Stimulated activated effector memory CD8-positive, alpha-beta T cell treated with anti-CD3 and anti-CD28 coated beads, Interleukin-12 subunit alpha, Interleukin-12 subunit beta, amount 100 ng/mL, for 72 hours (primary cell): ENCODE results near the gene ZNF391.
"Not testable (repeated sequence)": the region's sequence is repeated elsewhere in the genome, so short reads cannot be mapped to it uniquely, and the experiment has no call there.

Experiments used
- ATAC-seq: fragments of 150-1000 bp; cut with Tn5 transposase; 2 replicates; pipeline ENCODE4 v1.10.0; 2021
- DNase-seq, 2 donors: peaks; one replicate each; pipeline ENCODE4 v3.0.0; 2021 to 2022; ENCODE audit warnings: low spot score in 2 of 2
- H3K27ac Mint-ChIP-seq: one replicate; pipeline ENCODE4 v1.8.0; 2022; ENCODE audit warnings: mild to moderate bottlenecking, mixed read lengths
- H3K36me3 Mint-ChIP-seq: one replicate; pipeline ENCODE4 v1.8.0; 2022; ENCODE audit warnings: mild to moderate bottlenecking, mixed read lengths
- H3K4me1 Mint-ChIP-seq: one replicate; pipeline ENCODE4 v1.8.0; 2022; ENCODE audit warnings: mixed read lengths
- H3K4me3 Mint-ChIP-seq: one replicate; pipeline ENCODE4 v1.8.0; 2022; ENCODE audit warnings: mild to moderate bottlenecking, mixed read lengths
- H3K9me3 Mint-ChIP-seq: one replicate; pipeline ENCODE4 v1.8.0; 2022; ENCODE audit warnings: mixed read lengths

Gene ZNF391

GRCh38 chr6:27388293-27389197, at the start of gene ZNF391:
Gene ZNF391 (plus strand): TSS chr6:27388759. CDS start chr6:27400371, 11,612 bp downstream.
- Mint-ChIP-seq H3K27ac (peak within 1 kb of the TSS; percentile 87), H3K9me3 (no peaks in the 10 kb centered on the region), H3K4me1 (peaks cover 9% of the 10 kb centered on the region), H3K36me3 (no peaks in the 10 kb centered on the region), H3K4me3 (peak within 1 kb of the TSS; percentile 92)
- DNase-seq (peak; percentile 66 to 88), ATAC-seq (peak; percentile 97)

- ATAC-seq (no peak), DNase-seq (no peak)
- Mint-ChIP-seq H3K4me1 (no peaks in the 10 kb centered on the region), H3K4me3 (no peak overlapping the region), H3K27ac (no peak overlapping the region), H3K9me3 (peaks cover 13% of the 10 kb centered on the region), H3K36me3 (no peaks in the 10 kb centered on the region)
Observed at GRCh38 chr6:27352850-27353249, 35.7 kb upstream of the ZNF391 start.

- Mint-ChIP-seq H3K36me3 (no peaks in the 10 kb centered on the region), H3K9me3 (peaks cover 20% of the 10 kb centered on the region)
Observed at GRCh38 chr6:27358786-27359185, 29.8 kb upstream of the ZNF391 start.

GRCh38 chr6:27359231-27359630, 29.3 kb upstream of the ZNF391 start:
- no peak overlapping the region for H3K4me3 Mint-ChIP-seq
- DNase-seq = no peak
- no peak overlapping the region for H3K27ac Mint-ChIP-seq
- no peaks in the 10 kb centered on the region for H3K36me3 Mint-ChIP-seq
- peaks cover 20% of the 10 kb centered on the region for H3K9me3 Mint-ChIP-seq
- no peaks in the 10 kb centered on the region for H3K4me1 Mint-ChIP-seq
- no peak for ATAC-seq

More at GRCh38 chr6:27358786-27359185, 29.8 kb upstream of the ZNF391 start:
- Mint-ChIP-seq H3K4me1 (no peaks in the 10 kb centered on the region), H3K27ac (no peak overlapping the region), H3K4me3 (no peak overlapping the region)
- DNase-seq = no peak
- ATAC-seq = no peak

DNA sequence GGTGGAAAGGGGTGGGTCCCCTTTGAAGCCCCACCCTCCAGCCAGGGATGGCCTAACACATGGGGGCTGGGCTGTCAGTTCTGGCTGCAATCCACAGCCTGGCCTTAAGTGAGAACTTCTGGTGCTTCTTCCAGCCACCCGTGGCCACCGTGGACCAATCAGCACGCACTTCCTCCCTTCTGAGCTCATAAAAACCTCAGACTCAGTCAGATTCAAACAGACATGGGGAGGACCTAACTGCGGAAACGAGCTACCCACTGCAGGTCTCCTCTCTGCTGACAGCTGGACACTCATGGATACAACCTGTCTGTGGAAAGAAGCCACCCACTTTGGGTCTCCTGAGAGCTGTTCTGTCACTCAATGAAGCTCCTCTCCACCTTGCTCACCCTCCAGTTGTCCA, 20.4 kb upstream of the ZNF391 start:
- ATAC-seq (no peak), DNase-seq (no peak)
- no peaks in the 10 kb centered on the region for H3K4me1 Mint-ChIP-seq
- no peak overlapping the region for H3K27ac Mint-ChIP-seq
- no peaks in the 10 kb centered on the region for H3K36me3 Mint-ChIP-seq
- H3K4me3 Mint-ChIP-seq = no peak overlapping the region
- H3K9me3 Mint-ChIP-seq = peaks cover 3% of the 10 kb centered on the region

GRCh38 chr6:27370391-27370790, 18.2 kb upstream of the ZNF391 start:
- H3K27ac Mint-ChIP-seq = no peak overlapping the region
- H3K9me3 Mint-ChIP-seq = peaks cover 3% of the 10 kb centered on the region
- ATAC-seq = no peak
- H3K36me3 Mint-ChIP-seq = no peaks in the 10 kb centered on the region
- no peak overlapping the region for H3K4me3 Mint-ChIP-seq
- peaks cover 16% of the 10 kb centered on the region for H3K4me1 Mint-ChIP-seq
- DNase-seq = no peak

GRCh38 chr6:27374824-27375612, 13.5 kb upstream of the ZNF391 start:
- Mint-ChIP-seq H3K9me3 (peaks cover 3% of the 10 kb centered on the region), H3K36me3 (no peaks in the 10 kb centered on the region), H3K4me3 (peak overlapping the region; percentile 83), H3K27ac (peak overlapping the region; percentile 67), H3K4me1 (peaks cover 21% of the 10 kb centered on the region)
- DNase-seq (peak; percentile 42 to 72), ATAC-seq (peak; percentile 99)

DNA sequence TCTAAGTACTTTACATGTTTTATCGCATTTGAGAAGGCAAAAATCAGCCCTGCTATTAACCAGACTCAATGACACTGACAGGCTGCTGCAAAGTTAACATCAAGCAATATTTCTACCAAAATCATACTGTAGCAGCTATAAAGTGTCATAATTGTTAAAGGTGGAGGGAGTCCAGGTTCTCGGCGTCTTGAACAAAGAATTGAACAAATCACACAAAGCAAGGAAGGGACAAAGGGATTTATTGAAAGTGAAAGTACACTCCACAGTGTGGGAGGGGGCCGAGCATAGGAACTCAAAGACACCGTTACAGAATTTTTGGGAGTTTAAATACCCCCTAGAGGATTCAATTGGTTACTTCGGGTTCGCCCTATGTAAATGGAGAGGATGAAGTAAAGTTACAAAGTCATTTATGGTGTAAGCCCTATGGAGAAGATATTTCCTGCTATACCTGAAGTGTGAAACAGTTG, 12.9 kb upstream of the ZNF391 start:
- Mint-ChIP-seq H3K27ac (no peak overlapping the region), H3K36me3 (no peaks in the 10 kb centered on the region), H3K4me3 (peak overlapping the region; percentile 83), H3K9me3 (peaks cover 3% of the 10 kb centered on the region), H3K4me1 (peaks cover 21% of the 10 kb centered on the region)
- ATAC-seq (no peak), DNase-seq (no peak)

- H3K9me3 Mint-ChIP-seq, DNase-seq, H3K36me3 Mint-ChIP-seq, H3K27ac Mint-ChIP-seq, H3K4me3 Mint-ChIP-seq, ATAC-seq: not testable (repeated sequence)
- peaks cover 21% of the 10 kb centered on the region for H3K4me1 Mint-ChIP-seq
Observed at GRCh38 chr6:27378406-27378805, 10.2 kb upstream of the ZNF391 start.

DNA sequence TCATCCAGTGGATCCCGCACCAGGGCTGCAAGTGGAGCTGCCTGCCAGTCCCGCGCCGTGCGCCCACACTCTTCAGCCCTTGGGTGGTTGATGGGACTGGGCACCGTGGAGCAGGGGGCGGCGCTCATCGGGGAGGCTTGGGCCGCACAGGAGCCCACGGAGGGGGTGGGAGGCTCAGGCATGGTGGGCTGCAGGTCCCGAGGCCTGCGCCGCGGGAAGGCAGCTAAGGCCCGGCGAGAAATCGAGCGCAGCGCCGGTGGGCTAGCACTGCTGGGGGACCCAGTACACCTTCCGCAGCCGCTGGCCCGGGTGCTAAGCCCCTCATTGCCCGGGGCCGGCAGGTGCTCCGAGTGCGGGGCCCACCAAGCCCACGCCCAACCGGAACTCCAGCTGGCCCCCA, 7.6 kb upstream of the ZNF391 start:
- H3K4me3 Mint-ChIP-seq, H3K36me3 Mint-ChIP-seq, ATAC-seq, H3K4me1 Mint-ChIP-seq, H3K9me3 Mint-ChIP-seq, H3K27ac Mint-ChIP-seq, DNase-seq: not testable (repeated sequence)

- peaks cover 7% of the 10 kb centered on the region for H3K9me3 Mint-ChIP-seq
- H3K36me3 Mint-ChIP-seq = no peaks in the 10 kb centered on the region
- ATAC-seq (no peak), DNase-seq (no peak)
- H3K4me3 Mint-ChIP-seq = no peak overlapping the region
- no peaks in the 10 kb centered on the region for H3K4me1 Mint-ChIP-seq
- H3K27ac Mint-ChIP-seq = no peak overlapping the region
Observed at GRCh38 chr6:27383011-27383410, 5.5 kb upstream of the ZNF391 start.

DNA sequence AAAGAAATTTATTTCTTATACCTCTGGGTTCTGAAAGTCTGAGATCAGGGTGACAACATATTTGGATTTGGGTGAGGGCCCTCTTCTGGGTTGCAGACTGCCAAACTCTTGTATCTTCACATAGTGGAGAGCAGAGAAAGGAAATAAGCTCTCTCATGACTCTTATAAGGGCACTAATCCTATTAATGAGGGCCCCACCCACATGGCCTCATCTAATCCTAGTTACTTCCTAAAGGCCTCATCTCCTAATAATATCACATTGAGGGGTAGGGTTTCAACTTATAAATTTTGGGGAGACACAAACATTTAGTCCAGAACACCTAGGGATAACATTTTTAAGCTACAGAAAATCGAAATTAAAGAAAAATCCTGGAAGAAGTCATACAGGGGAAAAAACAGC, 5.1 kb upstream of the ZNF391 start:
- ATAC-seq (no peak), DNase-seq (no peak)
- Mint-ChIP-seq H3K36me3 (no peaks in the 10 kb centered on the region), H3K27ac (no peak overlapping the region), H3K4me1 (no peaks in the 10 kb centered on the region), H3K4me3 (no peak overlapping the region), H3K9me3 (peaks cover 7% of the 10 kb centered on the region)

- Mint-ChIP-seq H3K36me3 (peaks cover 6% of the 10 kb centered on the region), H3K9me3 (no peaks in the 10 kb centered on the region), H3K27ac (no peak overlapping the region), H3K4me3 (no peak overlapping the region), H3K4me1 (peaks cover 9% of the 10 kb centered on the region)
- no peak for DNase-seq
- no peak for ATAC-seq
Observed at GRCh38 chr6:27392623-27393022, 4.1 kb downstream of the ZNF391 start.

DNA sequence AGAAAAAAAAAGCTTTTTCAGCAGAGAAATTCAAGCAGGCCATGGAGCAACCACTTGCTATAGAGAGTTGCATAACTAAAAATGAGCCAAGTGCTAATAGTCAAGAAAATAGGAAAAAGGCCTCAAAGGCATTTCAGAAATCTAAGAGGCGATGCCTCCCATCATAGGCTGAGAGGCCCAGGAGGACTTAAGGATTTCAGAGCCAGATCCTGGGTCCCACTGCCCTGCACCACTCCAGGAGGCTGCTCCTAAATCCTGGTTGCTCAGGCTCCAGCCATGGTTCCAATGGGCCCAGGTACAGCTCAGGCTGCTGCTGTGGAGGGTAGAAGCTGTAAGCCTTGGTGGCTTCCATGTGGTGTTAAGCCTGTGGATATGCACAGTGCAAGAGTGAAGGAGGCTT, 5.5 kb downstream of the ZNF391 start:
- H3K9me3 Mint-ChIP-seq = no peaks in the 10 kb centered on the region
- H3K4me3 Mint-ChIP-seq = no peak overlapping the region
- no peak overlapping the region for H3K27ac Mint-ChIP-seq
- peaks cover 6% of the 10 kb centered on the region for H3K36me3 Mint-ChIP-seq
- DNase-seq (no peak), ATAC-seq (no peak)
- H3K4me1 Mint-ChIP-seq = peaks cover 9% of the 10 kb centered on the region

DNA sequence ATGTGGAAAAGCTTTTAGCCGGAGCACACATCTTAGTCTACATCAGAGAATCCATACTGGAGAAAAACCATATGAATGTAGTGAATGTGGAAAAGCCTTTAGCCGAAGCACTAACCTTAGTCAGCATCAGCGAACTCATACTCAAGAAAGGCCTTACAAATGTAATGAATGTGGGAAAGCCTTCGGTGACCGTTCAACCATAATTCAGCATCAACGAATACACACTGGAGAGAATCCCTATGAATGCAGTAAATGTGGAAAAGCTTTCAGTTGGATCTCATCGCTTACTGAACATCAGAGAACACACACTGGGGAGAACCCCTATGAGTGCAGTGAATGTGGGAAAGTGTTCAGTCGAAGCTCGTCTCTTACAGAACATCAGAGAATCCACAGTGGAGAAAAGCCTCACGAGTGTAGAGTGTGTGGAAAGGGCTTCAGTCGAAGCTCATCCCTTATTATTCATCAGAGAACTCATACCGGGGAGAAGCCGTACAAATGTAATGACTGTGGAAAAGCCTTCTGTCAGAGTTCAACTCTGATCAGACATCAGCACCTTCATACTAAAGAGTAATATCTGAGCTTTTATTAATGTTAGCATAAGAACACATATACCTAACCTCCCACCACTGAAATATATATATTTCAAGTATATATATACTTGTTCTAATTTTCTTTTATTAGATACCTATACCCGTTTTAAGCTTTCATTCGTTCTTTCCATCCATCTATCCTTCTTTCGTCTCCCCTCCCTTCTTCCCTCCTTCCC, 12.5 kb downstream of the ZNF391 start:
- peaks cover 13% of the 10 kb centered on the region for H3K36me3 Mint-ChIP-seq
- no peak overlapping the region for H3K27ac Mint-ChIP-seq
- ATAC-seq (no peak), DNase-seq (no peak)
- no peak overlapping the region for H3K4me3 Mint-ChIP-seq
- H3K9me3 Mint-ChIP-seq = peaks cover 27% of the 10 kb centered on the region
- no peaks in the 10 kb centered on the region for H3K4me1 Mint-ChIP-seq
